ENCODE measurements around the gene ATP8B1. TPM values are rescaled to one million over a fixed set of nuclear protein-coding genes. Genes with fewer than 3 reads are reported as not detected.

ATP8B1 gene
- polyA plus RNA-seq, 3 donors = 0.02 to 0.11 (median 0.03) TPM

DNA sequence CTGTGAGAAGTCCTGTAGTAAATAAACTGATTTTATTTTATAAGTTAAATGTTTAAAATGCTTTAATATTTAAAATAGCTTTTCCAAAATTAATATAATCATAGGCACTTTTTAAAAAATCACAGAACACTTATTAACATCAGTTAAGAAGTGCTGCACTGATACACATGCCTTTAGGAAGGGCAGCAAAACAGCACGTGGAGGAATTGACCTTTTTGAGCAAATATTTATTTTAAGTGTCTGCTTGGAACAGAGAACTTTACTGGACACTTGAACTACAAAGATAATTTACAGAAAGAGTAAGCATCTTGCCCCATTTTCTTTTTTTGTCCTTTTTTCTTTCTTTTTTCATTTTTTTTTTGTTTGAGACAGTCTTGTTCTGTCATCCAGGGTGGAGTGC is 93.8 kb downstream of the ATP8B1 start:
- Mint-ChIP-seq H3K4me3 (no peak overlapping the region), H3K27ac (no peak overlapping the region), H3K4me1 (peaks cover 6% of the 10 kb centered on the region), H3K36me3 (no peaks in the 10 kb centered on the region), H3K27me3 (ENCODE audit: low read depth in 3 of 3) (peaks cover 0 to 3% (median 1%) of the 10 kb centered on the region in 3 donors), H3K9me3 (peaks cover under 1 to 9% (median 6%) of the 10 kb centered on the region in 7 donors)
- no peak for DNase-seq
- no peak overlapping the region for H3K4me3 ChIP-seq (replicated peaks in 1 of 3; ENCODE audit: low read depth in 2 of 3, low read length in 3 of 3)
- peaks cover 5% of the 10 kb centered on the region for H4K20me1 ChIP-seq (ENCODE audit: insufficient read depth, low read length)
- H2AFZ ChIP-seq (ENCODE audit: insufficient read depth, low read depth, low read length, poor library complexity, severe bottlenecking) = no peak overlapping the region
- WGBS (ENCODE audit: insufficient coverage) = no CpG with 5 or more reads among the region's 1 CpG
- H3K4me1 ChIP-seq (ENCODE audit: control insufficient read depth in 1 of 2, insufficient read depth in 2 of 2, low read length in 2 of 2) = no peaks in the 10 kb centered on the region
- H3K4me2 ChIP-seq (replicated peaks; ENCODE audit: extremely low read depth, low read length, poor library complexity, severe bottlenecking) = no peak overlapping the region
- H3K27me3 ChIP-seq (ENCODE audit: control insufficient read depth in 2 of 2, insufficient read depth in 2 of 2, low read length in 2 of 2) = no peaks in the 10 kb centered on the region
- no peaks in the 10 kb centered on the region for H3K36me3 ChIP-seq (replicated peaks in 1 of 2; ENCODE audit: control insufficient read depth in 1 of 2, insufficient read depth in 2 of 2, low read length in 2 of 2)
- no peak overlapping the region for H3K27ac ChIP-seq (ENCODE audit: low read depth in 1 of 2, low read length in 2 of 2)
- peaks cover 0 to 5% of the 10 kb centered on the region in 2 donors for H3K9me3 ChIP-seq (replicated peaks in 1 of 2; ENCODE audit: control insufficient read depth in 1 of 2, insufficient read depth in 1 of 2, low read length in 2 of 2)
- intact Hi-C loops (cut with micrococcal nuclease) = no loop called here
- TF ChIP-seq, protein P1, sequence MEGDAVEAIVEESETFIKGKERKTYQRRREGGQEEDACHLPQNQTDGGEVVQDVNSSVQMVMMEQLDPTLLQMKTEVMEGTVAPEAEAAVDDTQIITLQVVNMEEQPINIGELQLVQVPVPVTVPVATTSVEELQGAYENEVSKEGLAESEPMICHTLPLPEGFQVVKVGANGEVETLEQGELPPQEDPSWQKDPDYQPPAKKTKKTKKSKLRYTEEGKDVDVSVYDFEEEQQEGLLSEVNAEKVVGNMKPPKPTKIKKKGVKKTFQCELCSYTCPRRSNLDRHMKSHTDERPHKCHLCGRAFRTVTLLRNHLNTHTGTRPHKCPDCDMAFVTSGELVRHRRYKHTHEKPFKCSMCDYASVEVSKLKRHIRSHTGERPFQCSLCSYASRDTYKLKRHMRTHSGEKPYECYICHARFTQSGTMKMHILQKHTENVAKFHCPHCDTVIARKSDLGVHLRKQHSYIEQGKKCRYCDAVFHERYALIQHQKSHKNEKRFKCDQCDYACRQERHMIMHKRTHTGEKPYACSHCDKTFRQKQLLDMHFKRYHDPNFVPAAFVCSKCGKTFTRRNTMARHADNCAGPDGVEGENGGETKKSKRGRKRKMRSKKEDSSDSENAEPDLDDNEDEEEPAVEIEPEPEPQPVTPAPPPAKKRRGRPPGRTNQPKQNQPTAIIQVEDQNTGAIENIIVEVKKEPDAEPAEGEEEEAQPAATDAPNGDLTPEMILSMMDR (IDR thresholded peaks at IDR 0.05) = no peak
- no peaks in the 10 kb centered on the region for H3K79me2 ChIP-seq (ENCODE audit: insufficient read depth, low read length)
- H3K9ac ChIP-seq (ENCODE audit: insufficient read depth, low read length, poor library complexity, severe bottlenecking) = no peak overlapping the region

DNA sequence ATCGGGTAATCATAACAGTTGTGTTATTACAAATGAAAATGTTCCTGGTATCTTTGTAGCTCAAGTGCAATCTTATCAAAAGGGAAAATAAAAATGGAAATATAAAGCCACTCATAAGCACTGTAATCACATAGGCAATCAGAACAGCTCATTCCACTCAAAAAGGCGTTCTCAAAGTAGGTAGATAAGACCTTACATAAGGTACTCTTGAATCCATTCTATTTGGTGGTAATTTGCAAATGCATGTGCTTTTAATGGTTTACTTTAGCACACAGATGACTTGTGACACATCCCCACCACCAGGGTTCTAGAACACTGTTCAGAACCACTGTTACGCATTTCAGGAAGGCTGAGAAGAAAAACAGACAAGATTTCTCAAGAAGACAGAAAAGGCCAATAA is 94.8 kb downstream of the ATP8B1 start:
- peaks cover 0 to 2% (median 1%) of the 10 kb centered on the region in 3 donors for H3K27me3 Mint-ChIP-seq (ENCODE audit: low read depth in 3 of 3)
- H3K4me1 Mint-ChIP-seq = peaks cover 6% of the 10 kb centered on the region
- peaks cover 0 to 5% of the 10 kb centered on the region in 2 donors for H3K9me3 ChIP-seq (replicated peaks in 1 of 2; ENCODE audit: control insufficient read depth in 1 of 2, insufficient read depth in 1 of 2, low read length in 2 of 2)
- H3K36me3 ChIP-seq (replicated peaks in 1 of 2; ENCODE audit: control insufficient read depth in 1 of 2, insufficient read depth in 2 of 2, low read length in 2 of 2) = no peaks in the 10 kb centered on the region
- no peaks in the 10 kb centered on the region for H3K27me3 ChIP-seq (ENCODE audit: control insufficient read depth in 2 of 2, insufficient read depth in 2 of 2, low read length in 2 of 2)
- no peak overlapping the region for H3K27ac ChIP-seq (ENCODE audit: low read depth in 1 of 2, low read length in 2 of 2)
- H3K4me2 ChIP-seq (replicated peaks; ENCODE audit: extremely low read depth, low read length, poor library complexity, severe bottlenecking) = no peak overlapping the region
- no peaks in the 10 kb centered on the region for H3K36me3 Mint-ChIP-seq
- H3K4me3 Mint-ChIP-seq = no peak overlapping the region
- H3K9ac ChIP-seq (ENCODE audit: insufficient read depth, low read length, poor library complexity, severe bottlenecking) = no peak overlapping the region
- no peaks in the 10 kb centered on the region for H3K79me2 ChIP-seq (ENCODE audit: insufficient read depth, low read length)
- DNase-seq = no peak
- peaks cover 5% of the 10 kb centered on the region for H4K20me1 ChIP-seq (ENCODE audit: insufficient read depth, low read length)
- no peak overlapping the region for H3K27ac Mint-ChIP-seq
- WGBS (ENCODE audit: insufficient coverage) = no CpG with 5 or more reads among the region's 3 CpGs
- H3K4me1 ChIP-seq (ENCODE audit: control insufficient read depth in 1 of 2, insufficient read depth in 2 of 2, low read length in 2 of 2) = no peaks in the 10 kb centered on the region
- no peak overlapping the region for H2AFZ ChIP-seq (ENCODE audit: insufficient read depth, low read depth, low read length, poor library complexity, severe bottlenecking)
- H3K4me3 ChIP-seq (replicated peaks in 1 of 3; ENCODE audit: low read depth in 2 of 3, low read length in 3 of 3) = no peak overlapping the region
- H3K9me3 Mint-ChIP-seq = peaks cover 0 to 7% (median 2%) of the 10 kb centered on the region in 7 donors
- TF ChIP-seq, protein P1 (IDR thresholded peaks at IDR 0.05) = no peak
- intact Hi-C loops (cut with micrococcal nuclease) = no loop called here

All from CD14-positive monocyte (primary cell).